HG02943 (cell line): ENCODE measurements around the gene TCP11L2.
"Not testable (repeated sequence)": the region's sequence is repeated elsewhere in the genome, so short reads cannot be mapped to it uniquely, and the experiment has no call there.

ENCODE experiments used
- ATAC-seq: cut with Tn5 transposase; IDR thresholded peaks from one replicate; pipeline ENCODE4 v1.9.1; 2021; ENCODE audit warnings: mild to moderate bottlenecking, low read depth, moderate library complexity; ENCODE audit not compliant: unreplicated experiment

Gene TCP11L2

DNA sequence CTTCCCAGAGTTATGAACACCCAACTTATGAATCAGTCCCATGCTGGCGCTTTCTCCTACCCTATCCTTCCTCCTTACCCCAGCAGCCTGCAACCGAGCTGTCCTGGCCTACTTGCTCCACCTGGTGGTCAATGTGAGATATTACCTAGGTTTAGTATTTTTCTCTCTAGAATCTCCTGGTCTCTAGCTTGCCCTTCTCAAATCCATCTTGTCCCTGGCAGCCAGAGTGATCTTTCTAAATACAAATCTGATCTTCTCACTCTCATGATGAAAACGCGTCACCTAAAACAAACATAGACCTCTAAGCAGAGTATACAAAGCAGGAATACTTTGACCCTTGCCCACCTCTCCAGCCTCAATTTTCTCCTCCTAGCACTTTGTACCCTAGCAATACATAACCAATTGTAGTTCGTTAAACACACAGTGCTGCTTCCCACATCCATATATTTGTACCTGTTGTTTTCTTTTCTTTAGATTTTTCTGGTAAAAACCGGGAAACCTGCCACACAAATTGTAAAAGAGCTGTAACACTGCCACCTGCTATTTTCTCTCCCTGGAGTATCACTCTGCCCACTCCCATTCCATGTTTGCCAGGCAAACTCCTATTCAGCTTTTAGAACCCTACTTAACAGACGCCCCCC is 20.0 kb upstream of the TCP11L2 start:
- no peak for ATAC-seq

DNA sequence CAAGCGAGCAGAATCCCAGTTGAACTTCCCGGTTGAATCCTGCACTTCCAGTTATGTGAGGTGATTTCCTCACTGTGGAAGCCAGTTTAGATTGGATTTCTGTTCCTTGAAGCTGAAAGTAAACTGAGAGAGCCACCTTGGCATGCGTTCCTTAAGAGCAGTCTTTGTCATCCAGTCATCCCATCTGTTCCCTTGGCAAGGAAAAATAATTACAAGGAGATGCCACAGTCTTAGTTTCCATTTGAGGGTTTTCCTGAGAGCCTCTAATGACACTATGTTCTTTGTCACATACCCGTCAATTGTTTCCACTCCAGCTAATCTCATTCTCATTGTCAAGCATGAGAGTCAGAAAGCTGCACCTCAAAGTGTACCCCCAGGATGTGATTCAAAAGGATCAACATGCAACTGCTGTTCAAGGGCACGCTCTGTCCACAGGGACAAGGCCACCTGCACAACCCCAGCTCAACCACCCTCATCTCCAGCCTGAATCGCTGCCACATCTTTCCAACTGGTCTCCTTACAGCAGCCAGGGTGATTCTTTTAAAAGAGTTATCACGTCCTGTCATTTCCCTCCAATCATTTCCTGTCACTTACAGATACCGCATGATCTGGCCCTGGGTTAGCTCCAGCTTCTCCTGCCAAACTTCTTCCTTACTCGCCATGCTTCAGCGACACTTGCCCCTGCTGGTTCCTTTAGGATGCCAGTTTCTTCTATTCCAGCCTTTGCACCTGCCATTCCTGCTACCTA is 18.0 kb upstream of the TCP11L2 start:
- no peak for ATAC-seq

DNA sequence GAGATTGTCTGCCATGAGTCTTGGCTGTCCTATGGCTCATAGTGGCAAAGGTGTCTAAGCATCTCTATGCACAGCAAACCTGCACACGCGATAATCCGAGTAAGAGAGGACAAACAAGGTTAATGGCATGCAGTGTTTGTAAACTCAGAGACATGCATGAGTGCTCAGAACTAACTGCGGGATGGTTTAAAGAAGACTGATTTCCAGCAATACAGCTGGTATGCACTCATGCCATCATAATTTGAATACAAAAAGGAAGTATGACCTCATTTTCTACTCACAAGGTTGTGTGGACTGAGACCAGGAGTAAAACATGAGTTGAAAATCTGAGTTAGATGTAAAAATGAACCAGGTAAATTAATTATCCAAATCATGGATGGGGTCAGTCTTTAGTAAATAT is 16.6 kb upstream of the TCP11L2 start:
- ATAC-seq = no peak

DNA sequence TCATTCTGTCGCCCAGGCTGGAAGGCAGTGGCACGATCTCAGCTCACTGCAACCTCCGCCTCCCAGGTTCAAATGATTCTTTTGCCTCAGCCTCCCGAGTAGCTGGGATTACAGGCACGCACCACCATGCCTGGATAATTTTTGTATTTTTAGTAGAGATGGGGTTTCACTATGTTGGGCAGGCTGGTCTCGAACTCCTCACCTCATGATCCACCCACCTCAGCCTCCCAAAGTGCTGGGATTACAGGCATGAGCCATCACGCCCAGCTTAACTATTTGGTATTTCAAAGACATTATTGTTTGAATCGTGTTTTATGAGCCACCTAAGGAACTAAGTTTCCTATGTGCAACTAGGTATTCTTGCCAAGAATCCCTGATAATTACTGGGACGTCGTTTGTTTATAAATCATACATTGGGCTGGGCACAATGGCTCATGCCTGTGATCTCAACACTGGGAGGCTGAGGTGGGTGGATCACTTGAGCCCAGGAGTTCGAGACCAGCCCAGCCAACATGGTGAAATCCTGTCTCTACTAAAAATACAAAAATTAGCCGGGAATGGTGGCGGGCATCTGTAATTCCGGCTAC is 15.9 kb upstream of the TCP11L2 start:
- ATAC-seq = not testable (repeated sequence)

DNA sequence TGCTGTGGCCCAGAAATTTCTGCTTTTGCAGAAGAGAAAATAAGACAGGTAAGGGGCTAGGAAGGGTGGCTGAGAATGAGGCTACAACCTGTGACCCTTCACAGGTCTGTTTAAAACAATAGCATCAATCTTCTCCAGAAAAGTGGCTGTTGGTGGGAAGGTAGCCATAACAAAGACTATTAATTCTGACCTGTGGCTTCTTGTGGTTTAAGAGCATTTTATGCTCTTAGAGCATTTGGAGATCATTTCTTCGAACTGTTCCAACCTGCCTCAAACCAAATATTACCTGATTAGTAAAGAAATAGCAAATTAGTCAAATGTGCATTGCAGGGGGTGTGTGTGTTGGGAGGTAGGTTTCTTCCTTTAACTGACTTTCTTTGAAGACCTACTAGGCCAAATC is 15.2 kb upstream of the TCP11L2 start:
- no peak for ATAC-seq

DNA sequence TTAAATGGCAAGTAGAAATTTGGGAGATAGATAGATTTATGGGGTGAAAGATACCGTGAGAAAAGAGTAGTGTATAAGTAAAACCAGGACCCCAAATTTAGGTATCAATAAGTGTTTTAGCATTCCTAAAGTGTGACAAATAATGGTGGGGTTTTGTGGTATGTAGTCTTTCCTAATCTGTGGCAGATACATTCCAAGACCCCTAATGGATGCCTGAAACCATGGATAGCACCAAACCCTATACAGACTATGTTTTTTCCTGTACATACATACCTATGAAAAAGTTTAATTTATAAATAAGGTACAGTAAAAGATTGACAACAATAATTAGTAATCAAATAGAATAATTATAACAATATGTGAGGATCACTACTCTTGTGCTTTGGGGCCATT is 14.4 kb upstream of the TCP11L2 start:
- ATAC-seq = no peak

DNA sequence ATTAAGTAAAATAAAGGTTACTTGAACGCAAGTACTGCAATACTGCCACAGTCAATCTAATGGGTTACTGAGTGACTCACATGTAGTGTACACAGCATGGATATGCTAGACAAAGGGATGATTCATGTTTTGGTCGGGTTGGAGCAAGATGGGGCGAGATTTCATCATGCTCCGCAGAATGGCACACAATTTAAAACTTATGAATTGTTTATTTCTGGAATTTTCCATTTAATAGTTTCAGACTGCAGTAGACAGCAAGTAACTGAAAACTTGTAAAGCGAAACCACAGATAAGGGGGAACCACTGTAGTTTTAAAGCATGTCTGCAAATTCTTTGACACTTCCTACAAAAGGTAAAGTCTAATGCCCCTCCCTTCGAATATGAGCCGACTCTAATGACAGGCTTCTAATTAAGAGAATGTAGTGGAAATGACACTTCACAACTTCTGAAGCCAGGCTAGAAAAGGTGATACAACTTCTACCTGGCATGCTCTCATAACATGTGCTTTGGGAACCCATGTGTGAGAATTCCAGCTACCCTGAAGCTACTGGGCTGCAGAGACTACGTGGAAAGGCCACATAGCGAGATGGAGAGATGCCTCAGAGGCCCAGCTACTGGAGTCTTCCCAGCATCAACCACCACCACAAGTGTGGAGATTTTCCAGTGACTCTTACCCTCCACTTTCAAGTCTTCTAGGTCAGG is 13.9 kb upstream of the TCP11L2 start:
- no peak for ATAC-seq

DNA sequence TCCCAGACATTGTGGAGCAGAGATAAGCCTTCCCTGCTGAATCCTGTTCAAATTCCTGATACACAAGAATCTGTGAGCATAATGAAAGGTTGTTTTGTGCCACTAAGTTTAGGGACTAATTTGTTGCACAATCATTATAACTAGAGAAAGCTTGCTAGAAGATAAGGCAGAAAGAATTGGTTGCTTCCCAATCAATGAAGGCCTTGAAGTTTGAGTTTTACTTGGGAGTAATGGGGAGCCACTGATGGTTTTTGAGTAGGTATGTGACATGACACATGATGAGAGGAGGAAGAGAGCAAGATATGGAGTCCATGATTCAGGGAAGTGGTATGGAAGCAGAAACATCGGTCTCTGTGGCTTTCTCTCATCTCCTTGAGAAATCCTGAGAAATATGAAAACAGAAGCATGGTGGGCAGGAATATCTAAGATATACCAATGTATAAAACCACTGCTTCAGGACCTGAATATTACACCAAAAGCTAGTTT is 13.3 kb upstream of the TCP11L2 start:
- ATAC-seq = no peak

DNA sequence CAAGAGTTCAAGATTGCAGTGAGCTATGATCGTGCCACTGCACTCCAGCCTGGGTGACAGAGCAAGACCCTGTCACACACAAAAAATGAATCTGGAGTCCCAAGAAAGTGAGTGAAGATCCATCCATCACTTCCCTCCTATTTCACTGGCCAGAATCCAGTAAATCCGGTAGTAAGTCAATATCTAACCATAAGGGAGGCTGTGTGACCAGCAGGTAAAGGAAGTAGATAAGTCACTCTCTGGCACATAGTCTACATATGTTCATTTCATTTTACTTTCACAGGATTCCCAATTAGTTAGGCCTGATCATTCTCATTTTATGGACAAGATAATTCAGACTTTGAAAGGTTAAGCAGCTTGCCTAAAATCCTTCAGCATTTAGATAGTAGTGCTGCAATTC is 11.9 kb upstream of the TCP11L2 start:
- no peak for ATAC-seq

DNA sequence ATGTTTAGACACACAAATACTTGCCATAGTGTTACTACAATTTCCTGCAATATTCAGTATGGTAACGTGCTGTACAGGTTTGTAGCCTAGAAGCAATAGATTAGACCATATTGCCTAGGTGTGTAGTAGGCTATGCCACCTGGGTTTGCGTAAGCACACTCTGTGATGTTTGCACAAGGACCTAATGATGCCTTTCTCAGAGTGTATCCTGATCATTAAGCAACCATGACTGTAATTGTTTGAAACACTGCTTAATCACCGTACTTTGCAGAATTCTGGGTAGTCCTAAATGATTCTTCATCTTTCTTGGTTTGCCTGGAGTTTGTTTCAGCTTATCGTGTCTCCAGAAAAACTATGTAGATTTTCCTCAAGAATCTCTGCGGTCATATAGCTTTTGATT is 11.2 kb upstream of the TCP11L2 start:
- no peak for ATAC-seq

DNA sequence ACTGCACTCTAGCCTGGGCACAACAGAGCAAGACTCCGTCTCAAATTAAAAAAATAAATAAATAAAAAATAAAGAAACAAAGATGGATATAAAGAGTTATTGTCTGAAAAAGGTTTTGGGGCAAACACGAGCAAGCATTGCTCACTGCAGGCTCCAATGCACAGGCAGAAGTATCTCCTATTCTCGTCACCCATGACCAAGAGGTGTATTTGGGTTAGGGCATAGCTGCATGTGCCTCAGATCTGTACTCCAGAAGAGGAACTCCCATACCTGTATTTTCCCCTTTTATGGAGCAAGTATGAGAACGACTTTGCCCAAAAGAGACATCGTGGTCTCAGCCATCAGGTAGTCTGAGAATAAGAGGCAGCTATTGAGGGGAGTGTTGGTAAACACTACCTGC is 10.2 kb upstream of the TCP11L2 start:
- no peak for ATAC-seq

DNA sequence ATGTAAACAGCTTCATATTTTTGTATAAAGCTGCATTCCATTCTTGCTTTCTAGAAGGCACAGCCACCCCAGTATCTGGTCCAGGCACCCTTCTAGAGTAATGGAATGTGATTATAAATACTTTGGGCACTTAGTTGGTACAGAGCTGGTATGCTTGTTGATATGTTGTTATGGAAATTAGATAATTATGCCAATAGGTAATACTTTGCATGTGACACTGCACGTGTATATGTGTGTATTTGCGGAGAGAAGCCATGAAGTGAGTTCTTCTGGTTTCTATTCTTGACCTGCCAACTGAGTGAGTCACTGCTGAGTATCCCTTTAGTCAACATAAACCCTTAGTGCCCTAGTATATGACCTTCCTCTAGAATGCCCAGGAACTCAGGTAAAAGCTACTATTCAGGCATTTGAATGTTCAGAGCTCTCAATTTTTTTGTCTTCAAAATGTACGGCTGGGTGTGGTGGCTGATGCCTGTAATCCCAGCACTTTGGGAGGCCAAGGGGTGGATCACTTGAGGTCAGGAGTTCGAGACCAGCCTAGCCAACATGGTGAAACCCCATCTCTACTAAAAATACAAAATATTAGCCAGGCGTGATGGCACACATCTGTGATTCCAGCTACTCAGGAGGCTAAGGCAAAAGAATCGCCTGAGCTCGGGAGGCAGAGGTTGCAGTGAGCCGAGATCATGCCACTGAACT is 6.2 kb upstream of the TCP11L2 start:
- ATAC-seq = no peak

DNA sequence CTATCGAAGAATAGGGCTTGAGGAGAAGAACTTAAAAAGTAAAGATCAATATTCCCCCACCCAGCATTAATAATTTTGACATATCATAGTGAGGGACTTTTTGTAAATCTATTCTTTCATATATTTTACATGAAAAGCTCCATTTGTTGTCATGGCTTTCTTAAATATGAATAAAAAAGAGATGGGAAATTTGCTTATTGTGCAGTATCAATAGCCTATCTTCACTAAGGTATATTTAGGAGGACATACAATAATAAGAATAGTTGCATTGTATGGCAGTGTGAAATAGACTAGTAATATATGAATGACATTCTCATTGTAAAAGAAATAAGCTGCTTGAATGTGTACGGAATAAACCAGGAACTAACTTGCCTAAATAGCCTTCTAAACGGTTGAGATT is 5.5 kb upstream of the TCP11L2 start:
- no peak for ATAC-seq

DNA sequence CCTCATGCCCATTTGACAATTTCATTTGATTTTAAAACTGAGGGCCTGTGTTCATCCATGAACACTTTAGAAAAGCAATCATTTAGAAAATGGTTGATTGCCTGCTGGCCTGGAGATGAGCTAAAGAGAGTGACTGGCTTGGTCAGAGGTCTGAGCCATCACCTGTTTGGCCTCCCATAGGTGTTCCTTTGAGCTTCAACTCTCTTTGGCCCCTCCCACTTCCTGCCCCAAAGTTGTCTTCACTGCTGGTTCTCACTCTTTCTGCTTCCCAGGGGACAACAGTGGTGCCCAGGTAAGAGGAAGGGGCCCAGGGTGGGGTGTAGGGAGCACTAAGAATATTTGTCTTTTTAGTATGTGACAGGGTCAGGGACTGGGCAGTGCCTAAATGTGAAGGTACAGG is 4.9 kb upstream of the TCP11L2 start:
- no peak for ATAC-seq

DNA sequence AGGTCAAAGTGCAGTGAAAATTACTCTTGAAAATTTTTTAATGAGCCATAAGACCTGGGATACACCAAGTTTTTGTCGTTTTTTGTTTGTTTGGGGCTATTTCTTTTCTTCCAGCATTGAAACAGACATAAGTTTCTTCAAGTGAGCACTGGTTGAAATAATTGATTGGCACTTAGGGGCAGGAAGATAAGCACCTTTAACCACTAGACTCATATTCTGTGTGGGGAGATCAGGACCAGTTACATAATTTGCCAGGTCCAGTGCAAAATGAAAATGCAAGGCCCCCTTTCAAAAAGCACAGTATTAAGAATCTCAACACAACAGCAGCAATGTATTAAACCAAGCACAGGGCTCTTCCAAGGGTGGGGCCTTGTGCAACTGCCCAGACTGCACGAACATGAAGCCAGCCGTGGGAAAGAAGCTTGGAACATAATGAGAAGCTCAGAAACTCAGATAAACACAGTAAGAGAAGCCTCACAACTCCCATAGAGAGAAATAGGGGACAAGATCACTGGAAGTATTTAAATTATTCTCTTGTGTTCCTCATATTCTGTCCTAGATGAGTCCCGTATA is 3.2 kb upstream of the TCP11L2 start:
- no peak for ATAC-seq

DNA sequence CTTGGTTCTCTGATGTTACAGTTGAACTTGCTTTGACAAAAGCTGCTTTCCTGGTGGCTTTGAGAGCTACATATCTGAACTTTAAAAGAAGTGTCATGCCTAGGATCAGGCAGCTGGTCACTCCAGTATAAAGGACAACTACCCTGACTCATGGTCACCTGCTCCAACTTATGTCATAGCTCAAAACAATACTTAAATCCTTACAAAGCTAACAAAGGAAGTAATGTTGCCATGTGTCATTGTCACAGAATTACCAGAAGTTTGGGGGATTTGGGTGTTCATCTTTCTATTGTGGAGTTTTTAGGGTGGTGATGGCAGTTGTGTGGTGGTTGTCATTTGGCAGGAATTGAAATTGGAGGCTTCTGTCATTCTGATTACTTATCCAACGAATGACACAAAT is 1.8 kb upstream of the TCP11L2 start:
- ATAC-seq = no peak

DNA sequence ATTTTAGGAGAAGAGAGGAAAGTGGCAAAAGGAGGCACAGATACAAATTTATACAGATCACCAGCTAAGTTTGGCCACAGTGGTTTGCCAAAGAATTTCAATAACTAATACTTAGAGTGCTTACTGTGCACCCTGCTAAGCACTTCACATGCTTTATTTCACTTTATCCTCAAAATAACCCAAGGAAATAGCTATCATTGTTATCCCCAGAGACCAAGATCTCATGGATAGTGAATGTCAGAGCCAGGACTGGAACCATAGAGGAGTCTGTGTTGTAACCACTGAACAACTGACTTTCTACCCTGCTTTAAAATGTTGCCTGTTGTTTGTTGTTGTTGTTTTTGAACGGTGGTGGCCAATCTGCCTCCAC is 1.3 kb upstream of the TCP11L2 start:
- no peak for ATAC-seq

DNA sequence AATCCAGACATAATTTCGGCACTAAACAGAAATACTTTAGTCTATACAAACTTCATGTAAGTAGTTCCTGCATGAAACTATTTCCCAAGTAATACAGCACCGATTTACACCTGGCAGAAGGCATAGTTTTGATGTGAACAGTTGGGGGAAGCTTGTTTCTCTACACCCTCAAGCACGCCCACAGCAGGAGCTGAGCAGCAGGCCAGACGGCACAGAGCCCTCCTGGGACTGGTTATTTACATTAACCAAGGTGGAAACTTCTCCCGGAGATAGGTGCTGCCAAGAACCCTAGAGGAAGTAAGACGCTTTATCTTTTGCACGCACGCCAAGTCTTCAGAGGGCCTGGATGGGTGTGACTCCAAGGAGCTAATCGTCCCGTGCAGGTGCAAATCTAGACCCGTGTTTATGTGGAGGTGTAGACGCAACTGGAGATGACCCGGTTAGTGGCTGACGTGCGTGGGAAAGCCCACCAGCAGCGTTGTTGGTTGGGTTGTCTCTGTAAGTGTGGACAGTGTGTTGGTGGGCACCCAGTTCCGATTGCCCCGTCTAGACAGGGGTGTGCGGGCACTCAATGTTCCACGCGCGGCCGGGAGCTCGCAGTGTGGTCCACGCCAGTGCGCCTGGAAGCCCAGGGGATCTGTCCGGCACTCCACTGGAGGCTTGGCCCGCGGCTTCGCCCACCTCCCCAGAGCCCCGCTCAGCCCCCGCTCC is 767 bp upstream of the TCP11L2 start:
- ATAC-seq = peak; percentile 39

DNA sequence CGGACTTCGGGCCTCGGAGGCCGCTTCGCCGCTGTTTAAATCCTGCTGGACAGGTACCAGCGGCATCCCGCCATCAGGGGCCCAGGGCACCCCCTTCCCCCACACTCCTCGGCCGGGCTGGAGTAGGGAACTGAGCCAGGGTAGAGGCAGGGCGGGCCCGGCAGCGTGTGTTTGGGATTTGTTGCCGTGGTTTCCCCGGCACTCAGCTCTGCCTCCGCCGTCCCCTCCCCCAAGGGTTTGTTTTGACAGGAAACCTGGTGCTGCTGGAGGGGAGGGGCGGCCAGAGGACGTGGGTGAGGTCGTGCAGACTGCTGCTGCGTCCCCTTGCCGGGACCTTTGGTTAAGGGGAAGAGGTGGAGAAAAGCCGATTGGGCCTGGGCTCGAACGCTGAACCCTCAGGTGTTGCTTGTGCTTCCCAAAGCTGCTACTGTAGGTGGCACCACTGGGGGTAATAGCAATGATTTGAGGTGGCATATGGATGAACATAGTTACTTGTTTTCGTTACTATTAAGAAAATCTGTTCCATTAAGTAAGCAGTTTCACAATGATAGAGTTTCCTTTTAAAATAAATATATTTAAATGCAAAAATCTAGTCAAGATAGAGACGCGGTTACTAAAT is 778 bp downstream of the TCP11L2 start:
- ATAC-seq = no peak
